Neutrophil (primary cell): ENCODE results near the gene ABHD4.

Source experiments
- H3K27ac ChIP-seq: fragments of 200-600 bp; sonication (generic); 2 replicates; pipeline ENCODE4 v1.5.1; 2016; ENCODE audit warnings: mild to moderate bottlenecking, moderate library complexity
- H3K27me3 ChIP-seq: fragments of 200-600 bp; sonication (generic); 2 replicates; pipeline ENCODE4 v1.6.0; 2016; ENCODE audit warnings: mild to moderate bottlenecking
- H3K36me3 ChIP-seq: fragments of 200-600 bp; sonication (generic); 2 replicates; pipeline ENCODE4 v1.5.1; 2017
- H3K4me1 ChIP-seq, 2 experiments: fragments of 200-600 bp in 1 of 2; sonication (generic) in 1 of 2; 1 replicate in 1 of 2; 2 replicates in 1 of 2; pipeline versions ENCODE4 v1.5.1 to v1.6.1; 2013 to 2016; ENCODE audit warnings: low read depth in 1 of 2, low read length in 1 of 2, mild to moderate bottlenecking in 1 of 2, moderate library complexity in 1 of 2; ENCODE audit not compliant: control insufficient read depth in 1 of 2, insufficient read depth in 1 of 2
- H3K4me3 ChIP-seq, 2 experiments: fragments of 200-600 bp in 1 of 2; sonication (generic) in 1 of 2; 1 replicate in 1 of 2; 2 replicates in 1 of 2; pipeline ENCODE4 v1.5.1; 2013 to 2016; ENCODE audit warnings: low read depth in 1 of 2, low read length in 1 of 2, mild to moderate bottlenecking in 1 of 2, moderate library complexity in 1 of 2
- H3K9me3 ChIP-seq: fragments of 200-600 bp; sonication (generic); 2 replicates; pipeline ENCODE4 v1.5.1; 2016
- CTCF ChIP-seq: fragments of 200-600 bp; sonication (generic); IDR thresholded peaks from 2 replicates; pipeline ENCODE4 v1.5.1; 2016; ENCODE audit warnings: antibody characterized with exemption

The ABHD4 gene

DNA sequence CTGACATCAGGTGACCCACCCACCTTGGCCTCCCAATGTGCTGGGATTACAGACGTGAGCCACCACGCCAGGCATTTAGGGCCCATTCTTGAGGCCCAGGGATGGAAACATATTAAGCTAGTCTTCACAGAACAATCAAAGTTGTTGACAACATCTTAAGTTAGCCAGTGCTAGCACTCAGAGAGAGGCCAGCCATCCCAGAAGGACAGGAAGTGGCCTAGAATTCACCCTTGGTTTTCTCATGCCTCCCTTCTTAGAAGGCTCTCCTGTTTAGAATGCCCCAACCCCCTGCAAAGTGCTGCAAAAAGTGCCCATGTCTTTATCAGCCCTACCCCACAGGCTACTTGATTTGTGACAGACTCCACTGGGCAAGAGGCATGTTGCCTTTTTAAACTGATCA is 58.1 kb downstream of the ABHD4 start:
- no peak overlapping the region for H3K4me3 ChIP-seq
- H3K27me3 ChIP-seq = no peaks in the 10 kb centered on the region
- no peak for TF ChIP-seq CTCF
- no peaks in the 10 kb centered on the region for H3K9me3 ChIP-seq
- no peaks in the 10 kb centered on the region for H3K36me3 ChIP-seq
- no peak overlapping the region for H3K27ac ChIP-seq
- no peaks in the 10 kb centered on the region for H3K4me1 ChIP-seq

- no peak overlapping the region for H3K27ac ChIP-seq
- H3K9me3 ChIP-seq = no peaks in the 10 kb centered on the region
- no peaks in the 10 kb centered on the region for H3K36me3 ChIP-seq
- no peaks in the 10 kb centered on the region for H3K27me3 ChIP-seq
- H3K4me3 ChIP-seq = no peak overlapping the region
- no peak for TF ChIP-seq CTCF
- no peaks in the 10 kb centered on the region for H3K4me1 ChIP-seq
Observed at GRCh38 chr14:22656945-22657731, 59.0 kb downstream of the ABHD4 start.

GRCh38 chr14:22657861-22658260 is 59.8 kb downstream of the ABHD4 start:
- no peaks in the 10 kb centered on the region for H3K27me3 ChIP-seq
- no peak overlapping the region for H3K27ac ChIP-seq
- TF ChIP-seq CTCF = no peak
- H3K9me3 ChIP-seq = no peaks in the 10 kb centered on the region
- H3K36me3 ChIP-seq = no peaks in the 10 kb centered on the region
- no peaks in the 10 kb centered on the region for H3K4me1 ChIP-seq
- H3K4me3 ChIP-seq = no peak overlapping the region

DNA sequence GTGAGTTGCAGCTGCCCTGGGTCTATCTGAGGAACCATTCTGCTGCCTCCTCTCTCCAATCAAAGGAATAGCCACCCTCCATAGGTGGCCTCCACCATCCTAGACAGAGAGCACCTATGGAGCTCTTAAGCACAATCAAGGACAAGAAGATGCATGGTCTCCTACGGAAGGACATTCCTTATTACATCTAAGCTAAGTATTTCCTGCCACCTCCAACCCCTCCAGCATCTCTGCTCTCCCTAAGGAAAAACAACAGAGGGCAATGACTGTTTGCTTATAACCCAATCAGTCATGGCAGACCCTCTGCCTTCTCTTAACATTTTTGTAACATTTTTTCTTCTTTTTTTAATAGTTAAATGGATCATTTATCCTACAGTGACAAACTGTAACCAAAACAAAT is 60.8 kb downstream of the ABHD4 start:
- Histone ChIP-seq H3K27me3 (no peaks in the 10 kb centered on the region), H3K36me3 (no peaks in the 10 kb centered on the region), H3K4me1 (no peaks in the 10 kb centered on the region), H3K27ac (no peak overlapping the region), H3K9me3 (no peaks in the 10 kb centered on the region), H3K4me3 (no peak overlapping the region)
- TF ChIP-seq CTCF = no peak

- H3K9me3 ChIP-seq = no peaks in the 10 kb centered on the region
- H3K4me3 ChIP-seq = no peak overlapping the region
- no peak for TF ChIP-seq CTCF
- H3K27ac ChIP-seq = no peak overlapping the region
- no peaks in the 10 kb centered on the region for H3K27me3 ChIP-seq
- H3K4me1 ChIP-seq = no peaks in the 10 kb centered on the region
- H3K36me3 ChIP-seq = no peaks in the 10 kb centered on the region
Observed at GRCh38 chr14:22660654-22661053, 62.6 kb downstream of the ABHD4 start.
